GM23338 (cell line): ENCODE data around the gene HSPA12B. TPM values are rescaled to one million over a fixed set of nuclear protein-coding genes. Genes with fewer than 3 reads are reported as not detected.

Experiments
- ATAC-seq: fragments of 200-7000 bp; cut with Tn5 transposase; 3 replicates; pipeline ENCODE4 v1.9.1; 2020
- DNase-seq: peaks from one replicate; pipeline ENCODE4 v3.0.0-alpha.2; 2015; ENCODE audit warnings: low spot score
- H2AFZ ChIP-seq: fragments of 200-600 bp; sonication (generic); 2 replicates; pipeline ENCODE4 v1.8.0; 2016; ENCODE audit warnings: antibody characterized with exemption, mild to moderate bottlenecking, moderate library complexity
- H3F3A ChIP-seq: fragments of 200-600 bp; sonication (generic); replicated peaks from 2 replicates; pipeline ENCODE4 v1.8.0; 2017; ENCODE audit warnings: antibody characterized with exemption, mixed run types, low read depth
- H3K27ac ChIP-seq: fragments of 200-600 bp; sonication (generic); 2 replicates; pipeline ENCODE4 v1.6.1; 2016; ENCODE audit warnings: low read depth
- H3K27me3 ChIP-seq: fragments of 200-600 bp; sonication (generic); 2 replicates; pipeline ENCODE4 v1.8.0; 2016; ENCODE audit warnings: mild to moderate bottlenecking, mixed run types, moderate library complexity; ENCODE audit not compliant: insufficient read depth
- H3K36me3 ChIP-seq: fragments of 200-600 bp; sonication (generic); 2 replicates; pipeline ENCODE4 v1.8.0; 2016; ENCODE audit warnings: mild to moderate bottlenecking; ENCODE audit not compliant: insufficient read depth
- H3K4me1 ChIP-seq: fragments of 200-600 bp; sonication (generic); 2 replicates; pipeline ENCODE4 v1.8.0; 2016; ENCODE audit warnings: mild to moderate bottlenecking, moderate library complexity; ENCODE audit not compliant: insufficient read depth
- H3K4me2 ChIP-seq: fragments of 200-600 bp; sonication (generic); 2 replicates; pipeline ENCODE4 v1.7.1; 2017; ENCODE audit warnings: mixed run types
- H3K4me3 ChIP-seq: fragments of 200-600 bp; sonication (generic); 2 replicates; pipeline ENCODE4 v1.6.1; 2016; ENCODE audit warnings: mixed run types
- H3K79me2 ChIP-seq: fragments of 200-600 bp; sonication (generic); replicated peaks from 2 replicates; pipeline ENCODE4 v1.8.0; 2017; ENCODE audit warnings: mild to moderate bottlenecking; ENCODE audit not compliant: insufficient read depth
- H3K9me2 ChIP-seq: fragments of 200-600 bp; sonication (generic); 2 replicates; pipeline ENCODE4 v1.8.0; 2017; ENCODE audit not compliant: insufficient read depth
- H4K20me1 ChIP-seq: fragments of 200-600 bp; sonication (generic); replicated peaks from 2 replicates; pipeline ENCODE4 v1.8.0; 2017; ENCODE audit warnings: mild to moderate bottlenecking; ENCODE audit not compliant: insufficient read depth
- H3K27ac Mint-ChIP-seq: 2 replicates; pipeline ENCODE4 v1.8.0; 2020; ENCODE audit warnings: inconsistent platforms, mild to moderate bottlenecking, moderate library complexity, mixed read lengths
- H3K27me3 Mint-ChIP-seq: 3 replicates; pipeline ENCODE4 v1.8.0; 2022; ENCODE audit warnings: low read depth, mild to moderate bottlenecking, moderate library complexity, mixed read lengths, inconsistent platforms; ENCODE audit not compliant: insufficient read depth, poor library complexity
- H3K36me3 Mint-ChIP-seq: 3 replicates; pipeline ENCODE4 v1.8.0; 2021; ENCODE audit warnings: low read depth, mild to moderate bottlenecking, inconsistent platforms, moderate library complexity, mixed read lengths
- H3K4me1 Mint-ChIP-seq: 3 replicates; pipeline ENCODE4 v1.8.0; 2020; ENCODE audit warnings: mild to moderate bottlenecking, inconsistent platforms, mixed read lengths
- H3K4me3 Mint-ChIP-seq: 3 replicates; pipeline ENCODE4 v1.8.0; 2021; ENCODE audit warnings: moderate library complexity, mild to moderate bottlenecking, inconsistent platforms, mixed read lengths
- H3K9me3 Mint-ChIP-seq: 3 replicates; pipeline ENCODE4 v1.8.0; 2020; ENCODE audit warnings: moderate library complexity, mild to moderate bottlenecking, inconsistent platforms, mixed read lengths
- CREB1 ChIP-seq: fragments of 250-450 bp; sonication (Bioruptor Pico); IDR thresholded peaks from 2 replicates; pipeline ENCODE4 v1.5.0; 2020; ENCODE audit warnings: low read depth, mild to moderate bottlenecking, moderate library complexity
- EZH2phosphoT487 ChIP-seq: fragments of 200-600 bp; sonication (generic); IDR thresholded peaks from one replicate; pipeline ENCODE4 v1.8.1; 2018; ENCODE audit warnings: antibody characterized with exemption; ENCODE audit not compliant: unreplicated experiment
- POLR2AphosphoS5 ChIP-seq: IDR thresholded peaks from 2 replicates; pipeline ENCODE4 v1.6.1; 2016; ENCODE audit warnings: antibody characterized with exemption, low read depth
- STAT1 ChIP-seq: IDR thresholded peaks from one replicate; pipeline ENCODE4 v1.6.1; 2016; ENCODE audit warnings: antibody characterized with exemption; ENCODE audit not compliant: unreplicated experiment
- ZNF114 ChIP-seq: fragments of 250-450 bp; sonication (Bioruptor Pico); IDR thresholded peaks from 2 replicates; pipeline ENCODE4 v1.5.0; 2020; ENCODE audit warnings: mild to moderate bottlenecking, moderate library complexity
- polyA plus RNA-seq: library from polyadenylated mRNA; unstranded; fragments of >200 nt; fragmentation: Nextera tagmentation; extraction: Ambion mirVana; gene quantifications from 2 replicates; pipeline ENCODE4 v1.2.1, GENCODE V29; 2016
- total RNA-seq: library from RNA; depleted of rRNA; stranded (reverse); fragments of >200 nt; shearing (Covaris generic); gene quantifications from 2 replicates; pipeline ENCODE4 v1.2.3, GENCODE V29; 2014
- TF ChIP-seq, protein P1 (sequence below): IDR thresholded peaks from 2 replicates; pipeline ENCODE4 v1.6.1; 2016; ENCODE audit warnings: antibody characterized with exemption
- TF ChIP-seq, protein P2 (sequence below): IDR thresholded peaks from one replicate; pipeline ENCODE4 v1.6.1; 2018; ENCODE audit warnings: antibody characterized with exemption; ENCODE audit not compliant: unreplicated experiment
- TF ChIP-seq, protein P3 (sequence below): fragments of 250-450 bp; sonication (Bioruptor Pico); IDR thresholded peaks from 2 replicates; pipeline ENCODE4 v1.5.0; 2020; ENCODE audit warnings: mild to moderate bottlenecking, moderate library complexity

Gene HSPA12B
- total and polyA plus RNA-seq, 2 experiments from 2014 or later: 2.8 to 6.5 TPM

DNA sequence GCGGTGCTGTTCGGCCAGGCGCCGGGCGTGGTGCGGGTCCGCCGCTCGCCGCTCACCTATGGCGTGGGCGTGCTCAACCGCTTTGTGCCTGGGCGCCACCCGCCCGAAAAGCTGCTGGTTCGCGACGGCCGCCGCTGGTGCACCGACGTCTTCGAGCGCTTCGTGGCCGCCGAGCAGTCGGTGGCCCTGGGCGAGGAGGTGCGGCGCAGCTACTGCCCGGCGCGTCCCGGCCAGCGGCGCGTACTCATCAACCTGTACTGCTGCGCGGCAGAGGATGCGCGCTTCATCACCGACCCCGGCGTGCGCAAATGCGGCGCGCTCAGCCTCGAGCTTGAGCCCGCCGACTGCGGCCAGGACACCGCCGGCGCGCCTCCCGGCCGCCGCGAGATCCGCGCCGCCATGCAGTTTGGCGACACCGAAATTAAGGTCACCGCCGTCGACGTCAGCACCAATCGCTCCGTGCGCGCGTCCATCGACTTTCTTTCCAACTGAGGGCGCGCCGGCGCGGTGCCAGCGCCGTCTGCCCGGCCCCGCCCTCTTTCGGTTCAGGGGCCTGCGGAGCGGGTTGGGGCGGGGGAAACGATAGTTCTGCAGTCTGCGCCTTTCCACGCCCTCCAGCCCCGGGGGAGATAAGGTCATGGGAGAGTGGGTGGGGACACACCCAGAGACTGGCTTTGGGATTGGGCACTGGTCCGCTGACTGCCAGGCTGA is 19.3 kb downstream of the HSPA12B start:
- Histone ChIP-seq H3K27ac (no peak overlapping the region), H3K4me2 (peak overlapping the region; percentile 93), H3K4me1 (peaks cover 12% of the 10 kb centered on the region; the same call in 1 of the 2 replicates), H3K36me3 (0 out of 2 replicates have a peak, but pooled peaks cover 3% of the 10 kb centered on the region), H3K4me3 (peak overlapping the region; percentile 73), H3K27me3 (peaks cover 25% of the 10 kb centered on the region), H4K20me1 (peaks cover 11% of the 10 kb centered on the region; the same call in 1 of the 2 replicates), H3K9me2 (no peaks in the 10 kb centered on the region), H2AFZ (no peak overlapping the region), H3K79me2 (no peaks in the 10 kb centered on the region), H3F3A (peaks cover 14% of the 10 kb centered on the region)
- H3K27me3 Mint-ChIP-seq: peaks cover 28% of the 10 kb centered on the region
- DNase-seq: peak; percentile 83
- H3K9me3 Mint-ChIP-seq: peaks cover 4% of the 10 kb centered on the region; the same call in 1 of the 3 replicates
- H3K4me1 Mint-ChIP-seq: peaks cover 15% of the 10 kb centered on the region
- TF ChIP-seq, protein P1, sequence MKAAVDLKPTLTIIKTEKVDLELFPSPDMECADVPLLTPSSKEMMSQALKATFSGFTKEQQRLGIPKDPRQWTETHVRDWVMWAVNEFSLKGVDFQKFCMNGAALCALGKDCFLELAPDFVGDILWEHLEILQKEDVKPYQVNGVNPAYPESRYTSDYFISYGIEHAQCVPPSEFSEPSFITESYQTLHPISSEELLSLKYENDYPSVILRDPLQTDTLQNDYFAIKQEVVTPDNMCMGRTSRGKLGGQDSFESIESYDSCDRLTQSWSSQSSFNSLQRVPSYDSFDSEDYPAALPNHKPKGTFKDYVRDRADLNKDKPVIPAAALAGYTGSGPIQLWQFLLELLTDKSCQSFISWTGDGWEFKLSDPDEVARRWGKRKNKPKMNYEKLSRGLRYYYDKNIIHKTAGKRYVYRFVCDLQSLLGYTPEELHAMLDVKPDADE: no peak
- TF ChIP-seq POLR2AphosphoS5 (peak; percentile 60), CREB1 (CRISPR knock-in tag) (peak; percentile 74)
- H3K27ac Mint-ChIP-seq: no peak overlapping the region; the same call in 1 of the 2 replicates
- peak; percentile 58 for ATAC-seq
- peak overlapping the region; percentile 74 for H3K4me3 Mint-ChIP-seq
- H3K36me3 Mint-ChIP-seq: peaks cover 3% of the 10 kb centered on the region; the same call in 1 of the 3 replicates

DNA sequence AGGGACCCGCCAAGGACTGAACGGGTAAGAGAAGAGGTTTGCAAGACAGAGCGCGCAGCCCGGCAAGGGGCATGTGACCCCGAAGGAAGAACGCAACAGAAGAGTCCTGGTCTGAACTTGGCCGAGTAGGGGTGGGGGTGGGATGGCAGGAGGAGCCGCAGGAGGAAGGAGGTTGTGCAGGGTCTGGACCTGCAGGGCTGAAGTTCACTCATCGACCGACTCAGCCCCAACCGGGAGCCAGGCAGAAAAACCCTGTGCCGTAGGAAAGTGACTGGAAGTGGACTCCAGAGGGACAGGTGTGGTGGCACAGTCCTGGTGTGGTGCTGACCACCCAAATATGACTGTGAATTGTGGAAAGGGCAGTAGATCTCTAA is 19.9 kb downstream of the HSPA12B start:
- peaks cover 30% of the 10 kb centered on the region for H3K27me3 Mint-ChIP-seq
- Histone ChIP-seq H3K4me1 (peaks cover 12% of the 10 kb centered on the region; the same call in 1 of the 2 replicates), H4K20me1 (peaks cover 15% of the 10 kb centered on the region), H3K27me3 (peaks cover 22% of the 10 kb centered on the region), H3F3A (peaks cover 14% of the 10 kb centered on the region), H2AFZ (no peak overlapping the region), H3K27ac (no peak overlapping the region), H3K79me2 (no peaks in the 10 kb centered on the region), H3K36me3 (peaks cover 7% of the 10 kb centered on the region; the same call in 1 of the 2 replicates), H3K4me3 (peak overlapping the region; percentile 73), H3K9me2 (no peaks in the 10 kb centered on the region), H3K4me2 (peak overlapping the region; percentile 93)
- DNase-seq (no peak), ATAC-seq (no peak)
- peaks cover 5% of the 10 kb centered on the region; the same call in 2 of the 3 replicates for H3K36me3 Mint-ChIP-seq
- no peak overlapping the region; the same call in 1 of the 2 replicates for H3K27ac Mint-ChIP-seq
- H3K4me1 Mint-ChIP-seq: peaks cover 15% of the 10 kb centered on the region
- peaks cover 4% of the 10 kb centered on the region; the same call in 1 of the 3 replicates for H3K9me3 Mint-ChIP-seq
- TF ChIP-seq STAT1: no peak
- no peak for TF ChIP-seq EZH2phosphoT487
- TF ChIP-seq ZNF114: no peak
- no peak for TF ChIP-seq CREB1 (CRISPR knock-in tag)
- TF ChIP-seq, protein P2, sequence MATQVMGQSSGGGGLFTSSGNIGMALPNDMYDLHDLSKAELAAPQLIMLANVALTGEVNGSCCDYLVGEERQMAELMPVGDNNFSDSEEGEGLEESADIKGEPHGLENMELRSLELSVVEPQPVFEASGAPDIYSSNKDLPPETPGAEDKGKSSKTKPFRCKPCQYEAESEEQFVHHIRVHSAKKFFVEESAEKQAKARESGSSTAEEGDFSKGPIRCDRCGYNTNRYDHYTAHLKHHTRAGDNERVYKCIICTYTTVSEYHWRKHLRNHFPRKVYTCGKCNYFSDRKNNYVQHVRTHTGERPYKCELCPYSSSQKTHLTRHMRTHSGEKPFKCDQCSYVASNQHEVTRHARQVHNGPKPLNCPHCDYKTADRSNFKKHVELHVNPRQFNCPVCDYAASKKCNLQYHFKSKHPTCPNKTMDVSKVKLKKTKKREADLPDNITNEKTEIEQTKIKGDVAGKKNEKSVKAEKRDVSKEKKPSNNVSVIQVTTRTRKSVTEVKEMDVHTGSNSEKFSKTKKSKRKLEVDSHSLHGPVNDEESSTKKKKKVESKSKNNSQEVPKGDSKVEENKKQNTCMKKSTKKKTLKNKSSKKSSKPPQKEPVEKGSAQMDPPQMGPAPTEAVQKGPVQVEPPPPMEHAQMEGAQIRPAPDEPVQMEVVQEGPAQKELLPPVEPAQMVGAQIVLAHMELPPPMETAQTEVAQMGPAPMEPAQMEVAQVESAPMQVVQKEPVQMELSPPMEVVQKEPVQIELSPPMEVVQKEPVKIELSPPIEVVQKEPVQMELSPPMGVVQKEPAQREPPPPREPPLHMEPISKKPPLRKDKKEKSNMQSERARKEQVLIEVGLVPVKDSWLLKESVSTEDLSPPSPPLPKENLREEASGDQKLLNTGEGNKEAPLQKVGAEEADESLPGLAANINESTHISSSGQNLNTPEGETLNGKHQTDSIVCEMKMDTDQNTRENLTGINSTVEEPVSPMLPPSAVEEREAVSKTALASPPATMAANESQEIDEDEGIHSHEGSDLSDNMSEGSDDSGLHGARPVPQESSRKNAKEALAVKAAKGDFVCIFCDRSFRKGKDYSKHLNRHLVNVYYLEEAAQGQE: no peak
- TF ChIP-seq, protein P3, sequence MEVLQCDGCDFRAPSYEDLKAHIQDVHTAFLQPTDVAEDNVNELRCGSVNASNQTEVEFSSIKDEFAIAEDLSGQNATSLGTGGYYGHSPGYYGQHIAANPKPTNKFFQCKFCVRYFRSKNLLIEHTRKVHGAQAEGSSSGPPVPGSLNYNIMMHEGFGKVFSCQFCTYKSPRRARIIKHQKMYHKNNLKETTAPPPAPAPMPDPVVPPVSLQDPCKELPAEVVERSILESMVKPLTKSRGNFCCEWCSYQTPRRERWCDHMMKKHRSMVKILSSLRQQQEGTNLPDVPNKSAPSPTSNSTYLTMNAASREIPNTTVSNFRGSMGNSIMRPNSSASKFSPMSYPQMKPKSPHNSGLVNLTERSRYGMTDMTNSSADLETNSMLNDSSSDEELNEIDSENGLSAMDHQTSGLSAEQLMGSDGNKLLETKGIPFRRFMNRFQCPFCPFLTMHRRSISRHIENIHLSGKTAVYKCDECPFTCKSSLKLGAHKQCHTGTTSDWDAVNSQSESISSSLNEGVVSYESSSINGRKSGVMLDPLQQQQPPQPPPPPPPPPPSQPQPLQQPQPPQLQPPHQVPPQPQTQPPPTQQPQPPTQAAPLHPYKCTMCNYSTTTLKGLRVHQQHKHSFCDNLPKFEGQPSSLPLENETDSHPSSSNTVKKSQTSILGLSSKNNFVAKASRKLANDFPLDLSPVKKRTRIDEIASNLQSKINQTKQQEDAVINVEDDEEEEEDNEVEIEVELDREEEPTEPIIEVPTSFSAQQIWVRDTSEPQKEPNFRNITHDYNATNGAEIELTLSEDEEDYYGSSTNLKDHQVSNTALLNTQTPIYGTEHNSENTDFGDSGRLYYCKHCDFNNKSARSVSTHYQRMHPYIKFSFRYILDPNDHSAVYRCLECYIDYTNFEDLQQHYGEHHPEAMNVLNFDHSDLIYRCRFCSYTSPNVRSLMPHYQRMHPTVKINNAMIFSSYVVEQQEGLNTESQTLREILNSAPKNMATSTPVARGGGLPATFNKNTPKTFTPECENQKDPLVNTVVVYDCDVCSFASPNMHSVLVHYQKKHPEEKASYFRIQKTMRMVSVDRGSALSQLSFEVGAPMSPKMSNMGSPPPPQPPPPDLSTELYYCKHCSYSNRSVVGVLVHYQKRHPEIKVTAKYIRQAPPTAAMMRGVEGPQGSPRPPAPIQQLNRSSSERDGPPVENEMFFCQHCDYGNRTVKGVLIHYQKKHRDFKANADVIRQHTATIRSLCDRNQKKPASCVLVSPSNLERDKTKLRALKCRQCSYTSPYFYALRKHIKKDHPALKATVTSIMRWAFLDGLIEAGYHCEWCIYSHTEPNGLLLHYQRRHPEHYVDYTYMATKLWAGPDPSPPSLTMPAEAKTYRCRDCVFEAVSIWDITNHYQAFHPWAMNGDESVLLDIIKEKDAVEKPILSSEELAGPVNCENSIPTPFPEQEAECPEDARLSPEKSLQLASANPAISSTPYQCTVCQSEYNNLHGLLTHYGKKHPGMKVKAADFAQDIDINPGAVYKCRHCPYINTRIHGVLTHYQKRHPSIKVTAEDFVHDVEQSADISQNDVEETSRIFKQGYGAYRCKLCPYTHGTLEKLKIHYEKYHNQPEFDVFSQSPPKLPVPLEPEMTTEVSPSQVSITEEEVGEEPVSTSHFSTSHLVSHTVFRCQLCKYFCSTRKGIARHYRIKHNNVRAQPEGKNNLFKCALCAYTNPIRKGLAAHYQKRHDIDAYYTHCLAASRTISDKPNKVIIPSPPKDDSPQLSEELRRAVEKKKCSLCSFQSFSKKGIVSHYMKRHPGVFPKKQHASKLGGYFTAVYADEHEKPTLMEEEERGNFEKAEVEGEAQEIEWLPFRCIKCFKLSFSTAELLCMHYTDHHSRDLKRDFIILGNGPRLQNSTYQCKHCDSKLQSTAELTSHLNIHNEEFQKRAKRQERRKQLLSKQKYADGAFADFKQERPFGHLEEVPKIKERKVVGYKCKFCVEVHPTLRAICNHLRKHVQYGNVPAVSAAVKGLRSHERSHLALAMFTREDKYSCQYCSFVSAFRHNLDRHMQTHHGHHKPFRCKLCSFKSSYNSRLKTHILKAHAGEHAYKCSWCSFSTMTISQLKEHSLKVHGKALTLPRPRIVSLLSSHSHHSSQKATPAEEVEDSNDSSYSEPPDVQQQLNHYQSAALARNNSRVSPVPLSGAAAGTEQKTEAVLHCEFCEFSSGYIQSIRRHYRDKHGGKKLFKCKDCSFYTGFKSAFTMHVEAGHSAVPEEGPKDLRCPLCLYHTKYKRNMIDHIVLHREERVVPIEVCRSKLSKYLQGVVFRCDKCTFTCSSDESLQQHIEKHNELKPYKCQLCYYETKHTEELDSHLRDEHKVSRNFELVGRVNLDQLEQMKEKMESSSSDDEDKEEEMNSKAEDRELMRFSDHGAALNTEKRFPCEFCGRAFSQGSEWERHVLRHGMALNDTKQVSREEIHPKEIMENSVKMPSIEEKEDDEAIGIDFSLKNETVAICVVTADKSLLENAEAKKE: no peak
- H3K4me3 Mint-ChIP-seq: peak overlapping the region; percentile 74
